UCSD-AML1 (cell line): ENCODE results near the gene LCTL.
"Not testable (repeated sequence)": the region's sequence is repeated elsewhere in the genome, so short reads cannot be mapped to it uniquely, and the experiment has no call there.

Experiments used
- DNase-seq: peaks from one replicate; lab custom pipeline; 2025; ENCODE audit not compliant: unreplicated experiment; lab: John Stamatoyannopoulos, UW

LCTL gene

DNA sequence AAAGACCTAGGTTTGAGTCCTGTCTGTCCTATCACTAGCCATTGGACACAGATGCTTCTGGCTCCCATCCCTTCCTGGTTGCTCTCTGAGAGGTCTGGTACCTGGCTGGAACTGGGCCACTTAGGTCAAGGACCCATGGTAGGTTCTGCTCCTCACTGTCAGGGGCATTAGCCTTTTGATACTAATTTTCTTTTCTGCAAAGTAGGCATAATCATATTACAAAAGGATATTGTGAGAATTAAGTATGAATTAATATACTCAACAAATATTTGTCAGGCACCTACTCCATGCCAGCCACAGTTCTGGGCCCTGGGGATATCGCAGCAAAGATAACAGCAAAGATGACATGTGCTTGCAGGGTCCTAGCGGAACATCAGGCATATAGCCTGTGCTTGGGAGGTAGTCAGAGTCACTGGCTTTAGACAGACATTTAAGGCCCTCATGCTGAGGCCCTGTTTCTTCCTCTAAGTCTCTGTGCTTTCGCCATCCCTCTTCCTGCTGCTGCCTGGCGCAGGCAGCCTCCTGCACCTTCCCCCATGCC is 25.6 kb upstream of the LCTL start:
- no peak for DNase-seq

DNA sequence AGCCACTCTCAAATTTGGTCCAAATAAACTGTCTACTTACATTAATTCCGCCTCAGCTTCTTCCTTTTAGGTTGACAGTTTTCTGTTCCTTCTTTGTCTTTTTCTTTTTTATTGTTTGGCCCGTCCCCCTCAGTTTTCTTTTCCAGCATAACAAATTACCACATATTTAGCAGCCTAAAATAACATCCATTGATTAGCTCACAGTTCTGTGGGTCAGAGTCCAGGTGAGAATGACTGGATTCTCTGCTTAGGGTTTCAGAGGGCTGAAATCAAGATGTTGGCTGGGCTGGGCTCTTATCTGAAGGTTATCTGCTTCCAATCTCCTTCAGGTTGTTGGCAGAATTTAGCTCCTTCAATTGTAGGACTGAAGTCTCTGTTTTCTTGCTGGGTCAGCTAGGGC is 24.6 kb upstream of the LCTL start:
- no peak for DNase-seq

DNA sequence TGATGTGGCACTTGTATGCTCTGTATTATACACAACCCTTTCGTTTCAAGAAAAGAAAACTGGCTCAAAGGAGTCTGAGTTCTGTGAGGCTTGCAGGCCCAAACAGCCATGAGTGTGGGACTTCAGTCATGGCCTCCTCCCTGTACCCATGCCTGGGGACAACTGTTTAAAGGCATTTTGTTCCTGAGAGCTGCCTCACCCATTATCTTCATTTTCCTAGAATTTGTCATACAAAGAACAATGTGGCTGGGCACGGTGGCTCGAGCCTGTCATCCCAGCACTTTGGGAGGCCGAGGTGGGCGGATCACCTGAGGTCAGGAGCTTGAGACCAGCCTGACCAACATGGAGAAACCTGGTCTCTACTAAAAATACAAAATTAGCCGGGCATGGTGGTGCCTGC is 23.6 kb upstream of the LCTL start:
- DNase-seq, result not testable (repeated sequence)

GRCh38 chr15:66588971-66589370 is 23.2 kb upstream of the LCTL start:
- DNase-seq, result no peak

GRCh38 chr15:66588537-66588936 is 22.7 kb upstream of the LCTL start:
- DNase-seq, result peak; percentile 79

DNA sequence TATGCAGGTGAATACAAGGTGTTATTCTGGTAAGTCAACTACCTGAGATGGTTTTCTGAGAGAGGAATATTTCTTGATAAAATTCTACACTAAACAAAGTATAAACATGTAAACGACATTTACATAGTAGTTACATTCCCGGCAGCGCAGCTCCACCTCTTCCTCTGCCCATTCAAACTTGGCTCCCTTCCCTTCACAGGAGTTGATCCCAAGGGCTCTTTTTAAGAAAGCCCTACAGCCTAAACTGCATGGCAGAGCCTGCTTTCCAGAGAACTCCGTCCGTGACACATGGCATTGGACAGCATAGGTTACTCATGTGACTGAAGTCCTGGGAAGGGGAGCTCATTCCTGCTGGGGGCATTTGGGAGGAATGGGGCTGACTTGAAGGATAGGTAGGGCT is 22.0 kb upstream of the LCTL start:
- DNase-seq, result no peak

DNA sequence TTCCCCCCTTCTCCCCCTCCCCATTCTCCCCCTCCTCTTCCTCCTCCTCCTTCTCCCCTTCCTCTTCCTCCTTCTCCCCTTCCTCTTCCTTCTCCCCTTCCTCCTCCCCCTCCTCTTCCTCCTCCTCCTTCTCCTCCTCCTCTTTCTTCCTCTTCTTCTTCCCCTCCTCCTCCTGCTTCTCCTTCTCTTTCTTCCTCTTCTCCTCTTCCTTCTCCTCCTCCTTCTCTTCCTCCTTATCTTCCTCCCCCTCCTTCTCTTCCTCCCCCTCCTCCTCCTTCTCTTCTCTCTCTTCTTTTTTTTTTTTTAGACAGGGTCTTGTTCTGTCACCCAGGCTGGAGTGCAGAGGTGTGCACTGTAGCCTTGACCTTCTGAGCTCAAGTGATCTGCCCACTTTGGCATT is 21.2 kb upstream of the LCTL start:
- no peak for DNase-seq

- DNase-seq, result no peak
Measured at GRCh38 chr15:66586155-66586976, 20.6 kb upstream of the LCTL start.

GRCh38 chr15:66581972-66582537 is 16.3 kb upstream of the LCTL start:
- no peak for DNase-seq

GRCh38 chr15:66580643-66581042 is 14.8 kb upstream of the LCTL start:
- peak; percentile 35 for DNase-seq

DNA sequence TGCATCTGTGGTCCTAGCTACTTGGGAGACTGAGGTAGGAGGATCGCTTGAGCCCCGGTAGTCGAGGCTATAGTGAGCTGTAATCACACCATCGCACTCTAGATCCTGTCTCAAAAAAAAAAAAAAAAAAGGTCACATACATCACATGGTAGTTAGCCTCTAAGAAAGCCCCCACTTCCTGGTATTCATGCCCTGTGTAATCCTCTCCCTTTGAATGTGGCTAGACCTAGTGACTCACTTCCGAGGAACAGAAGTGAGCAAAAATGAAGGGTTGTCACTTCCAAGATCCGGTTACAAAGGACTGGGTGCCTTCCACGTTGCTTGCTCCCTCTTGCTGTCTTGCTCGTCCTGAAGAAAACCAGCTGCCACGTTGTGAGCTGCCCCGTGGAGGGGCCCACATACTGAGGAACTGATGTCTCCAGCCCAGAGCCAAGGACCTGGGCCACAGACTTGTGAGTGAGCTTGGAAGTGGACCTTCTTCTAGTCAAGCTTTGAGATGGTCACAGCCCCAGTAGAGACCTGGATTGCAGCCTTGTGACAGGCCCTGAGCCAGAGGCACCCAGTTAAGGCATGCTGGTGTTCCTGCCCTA is 12.6 kb upstream of the LCTL start:
- DNase-seq, result peak; percentile 45

GRCh38 chr15:66574596-66574950 is 8.8 kb upstream of the LCTL start:
- DNase-seq, result no peak

DNA sequence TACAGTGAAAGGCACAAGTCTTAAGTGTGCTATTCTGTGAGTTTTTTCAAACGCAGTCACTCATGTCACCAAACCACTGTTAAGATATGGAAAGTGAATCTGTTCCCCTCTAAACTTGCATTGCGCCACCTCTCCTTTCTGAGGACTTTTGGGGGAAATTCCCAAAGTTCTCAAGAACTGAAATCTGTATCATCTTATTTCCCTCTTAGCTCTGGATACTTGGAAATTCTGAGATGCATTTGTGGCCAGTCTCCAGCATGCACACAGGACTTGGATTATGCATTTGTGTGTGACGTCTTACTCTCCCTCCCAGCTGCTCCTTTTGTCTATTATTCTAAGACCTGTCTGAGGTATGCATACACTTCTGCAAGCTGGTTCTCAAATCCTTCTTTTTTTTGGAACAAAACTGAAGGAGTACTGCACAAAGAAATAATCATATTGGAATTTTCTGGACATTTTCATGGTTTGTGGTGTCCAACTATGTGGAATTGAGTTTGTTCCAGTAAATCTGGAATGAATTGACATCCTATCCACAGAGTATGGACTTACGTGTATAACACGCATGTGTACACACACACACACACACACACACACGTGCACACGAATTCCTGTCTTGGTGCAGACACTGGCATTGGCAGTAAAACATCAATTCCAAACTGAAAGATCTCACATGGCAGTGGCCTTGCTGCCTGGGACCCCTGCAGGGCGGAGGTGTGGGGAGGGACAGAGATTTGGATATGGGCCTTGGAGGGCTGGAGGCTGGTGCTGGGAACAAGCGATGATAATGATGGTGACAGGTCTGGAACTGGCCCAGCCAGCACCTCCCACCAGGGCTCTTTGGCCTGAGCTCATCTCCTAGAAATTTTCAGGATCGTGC is 8.2 kb upstream of the LCTL start:
- DNase-seq, result no peak

- no peak for DNase-seq
Measured at GRCh38 chr15:66573348-66573718, 7.5 kb upstream of the LCTL start.

DNA sequence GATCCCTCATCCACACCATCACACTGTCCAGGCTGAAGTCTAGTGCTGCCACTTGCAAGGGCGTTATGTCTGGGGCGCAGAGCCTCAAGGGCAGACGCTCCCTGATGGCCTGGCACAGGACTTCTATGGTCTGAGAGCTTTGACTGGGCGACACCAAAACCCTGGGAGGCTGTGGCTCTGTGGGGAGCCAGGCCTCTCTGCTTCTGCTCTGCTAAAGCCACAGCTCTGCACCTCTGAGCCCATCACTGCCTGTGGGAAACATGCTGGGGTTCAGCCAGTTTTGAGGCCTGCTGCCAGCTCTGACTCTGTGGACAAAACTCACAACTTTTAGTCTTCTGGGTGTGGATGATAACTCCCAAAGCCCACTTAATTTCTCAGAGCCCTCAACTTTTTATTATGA is 6.3 kb upstream of the LCTL start:
- no peak for DNase-seq

DNA sequence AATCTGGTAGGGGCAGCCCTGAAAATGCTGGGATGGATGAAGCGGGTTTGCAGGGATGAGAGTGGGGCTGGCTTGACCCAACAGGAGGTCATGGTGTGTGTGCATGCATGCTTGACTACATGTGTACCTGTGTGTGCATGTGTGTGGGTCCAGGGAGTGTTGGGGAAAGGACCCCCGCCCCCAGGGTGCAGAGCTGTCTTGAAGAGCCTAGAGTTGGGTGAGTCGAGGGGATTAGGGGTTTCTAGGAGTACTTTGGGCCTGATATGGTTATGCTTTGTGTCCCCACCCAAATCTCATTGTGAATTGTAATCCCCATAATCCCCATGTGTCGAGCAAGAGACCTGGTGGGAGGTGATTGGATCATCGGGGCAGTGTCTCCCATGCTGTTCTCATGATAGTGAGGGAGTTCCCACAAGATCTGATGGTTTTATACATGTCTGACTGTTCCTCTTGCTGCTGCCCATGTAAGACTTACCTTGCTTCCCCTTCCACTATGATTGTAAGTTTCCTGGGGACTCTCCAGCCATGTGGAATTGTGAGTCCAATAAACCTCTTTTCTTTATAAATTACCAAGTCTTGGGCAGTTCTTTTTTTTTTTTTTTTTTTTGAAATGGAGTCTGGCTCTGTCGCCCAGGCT is 5.2 kb upstream of the LCTL start:
- DNase-seq, result no peak

DNA sequence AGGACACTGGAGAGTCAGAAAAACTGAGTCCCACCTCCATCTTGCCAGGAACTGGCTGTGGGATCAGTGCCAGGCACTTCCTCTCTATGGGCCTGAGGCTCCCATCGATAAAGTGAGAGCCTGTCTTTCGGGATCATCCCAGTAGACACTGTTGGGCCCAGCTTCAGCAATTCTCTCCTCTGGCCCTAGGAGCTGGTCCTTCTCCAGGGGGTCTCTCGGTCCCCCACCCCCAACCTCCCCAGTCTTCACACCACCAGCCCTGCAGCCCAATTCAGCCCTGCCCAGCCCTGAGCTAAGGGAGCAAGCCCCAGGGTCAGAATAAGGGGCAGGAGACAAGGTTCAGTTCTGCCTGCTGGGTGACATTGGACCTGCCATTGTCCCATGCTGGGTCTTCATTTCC is 4.5 kb upstream of the LCTL start:
- DNase-seq, result no peak

DNA sequence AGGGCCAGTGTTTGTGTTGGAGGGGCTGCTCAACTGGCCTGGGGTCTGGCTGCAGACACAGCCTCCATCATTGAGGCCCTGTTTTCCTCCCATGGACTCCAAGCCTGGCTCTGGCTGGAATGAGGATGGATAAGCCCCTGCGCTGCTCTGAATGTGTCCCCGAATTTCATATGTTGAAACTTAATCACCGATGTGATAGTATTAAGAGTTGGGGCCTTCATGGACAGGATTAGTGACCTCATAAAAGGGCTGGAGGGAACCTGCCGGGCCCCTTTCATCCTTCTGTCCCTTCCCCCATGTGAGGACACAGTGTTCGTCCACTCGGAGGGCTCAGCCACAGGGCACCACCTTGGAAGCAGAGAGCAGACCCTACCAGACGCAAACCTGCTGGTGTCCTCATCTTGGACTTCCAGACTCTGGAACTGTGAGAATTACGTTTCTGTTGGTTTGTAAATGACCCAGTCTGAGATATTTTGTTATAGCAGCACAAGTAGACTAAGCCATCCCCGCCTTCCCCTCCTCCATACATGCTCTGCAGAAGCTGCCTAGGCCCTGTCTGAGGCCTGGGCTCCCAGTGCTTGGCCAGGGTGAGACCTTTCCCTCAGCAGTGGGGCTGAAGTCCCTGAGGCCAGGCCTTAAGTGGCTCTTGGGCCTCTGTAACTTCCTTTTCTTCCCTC is 3.8 kb upstream of the LCTL start:
- no peak for DNase-seq

DNA sequence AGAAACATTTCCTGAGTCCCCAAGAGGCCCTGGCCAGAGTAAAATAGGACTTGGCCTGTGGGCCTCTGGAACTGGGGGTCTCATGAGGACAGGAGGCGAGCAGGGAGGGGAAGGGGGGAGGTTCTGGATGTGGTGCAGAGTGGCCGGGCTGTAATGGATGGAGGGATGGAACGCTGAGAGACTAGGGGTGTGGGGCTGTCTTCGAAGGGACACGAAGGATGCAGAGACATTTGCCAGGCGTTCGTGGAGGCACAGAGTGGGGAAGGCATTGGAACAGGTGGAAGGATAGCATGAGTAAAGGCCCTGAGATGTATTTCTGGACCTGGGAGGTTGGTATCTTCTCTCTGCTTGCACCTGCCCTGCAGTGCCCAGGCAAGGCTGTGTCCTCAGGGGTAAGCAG is 2.1 kb upstream of the LCTL start:
- DNase-seq, result no peak

GRCh38 chr15:66566963-66567531 is 1.2 kb upstream of the LCTL start:
- peak; percentile 70 for DNase-seq
